Stomach smooth muscle (tissue), 2 donors: Measurements from ENCODE around the gene TAL2.

ENCODE experiments used
- H3K27ac ChIP-seq: one replicate; pipeline ENCODE4 v1.7.0; 2013; ENCODE audit warnings: mild to moderate bottlenecking, low read length, inconsistent platforms
- H3K27me3 ChIP-seq, 2 donors: one replicate each; pipeline ENCODE4 v1.7.0; 2013; ENCODE audit warnings: low read length in 2 of 2; ENCODE audit not compliant: insufficient read depth in 2 of 2, control insufficient read depth in 1 of 2
- H3K36me3 ChIP-seq, 2 donors: one replicate each; pipeline ENCODE4 v1.7.0; 2013; ENCODE audit warnings: low read length in 2 of 2; ENCODE audit not compliant: control insufficient read depth in 2 of 2, insufficient read depth in 2 of 2
- H3K4me1 ChIP-seq: one replicate; pipeline ENCODE4 v1.7.0; 2013; ENCODE audit warnings: low read length; ENCODE audit not compliant: control insufficient read depth, insufficient read depth
- H3K4me3 ChIP-seq, 2 donors: one replicate each; pipeline ENCODE4 v1.7.0; 2013; ENCODE audit warnings: low read length in 2 of 2
- H3K9ac ChIP-seq, 2 donors: one replicate each; pipeline ENCODE4 v1.7.0; 2013; ENCODE audit warnings: low read length in 2 of 2, mild to moderate bottlenecking in 1 of 2
- H3K9me3 ChIP-seq, 2 donors: one replicate each; pipeline ENCODE4 v1.7.0; 2013; ENCODE audit warnings: low read length in 2 of 2; ENCODE audit not compliant: control insufficient read depth in 2 of 2
- donor health status: healthy.
- donor health status: Pancreatic carcinoma.

The TAL2 gene

DNA sequence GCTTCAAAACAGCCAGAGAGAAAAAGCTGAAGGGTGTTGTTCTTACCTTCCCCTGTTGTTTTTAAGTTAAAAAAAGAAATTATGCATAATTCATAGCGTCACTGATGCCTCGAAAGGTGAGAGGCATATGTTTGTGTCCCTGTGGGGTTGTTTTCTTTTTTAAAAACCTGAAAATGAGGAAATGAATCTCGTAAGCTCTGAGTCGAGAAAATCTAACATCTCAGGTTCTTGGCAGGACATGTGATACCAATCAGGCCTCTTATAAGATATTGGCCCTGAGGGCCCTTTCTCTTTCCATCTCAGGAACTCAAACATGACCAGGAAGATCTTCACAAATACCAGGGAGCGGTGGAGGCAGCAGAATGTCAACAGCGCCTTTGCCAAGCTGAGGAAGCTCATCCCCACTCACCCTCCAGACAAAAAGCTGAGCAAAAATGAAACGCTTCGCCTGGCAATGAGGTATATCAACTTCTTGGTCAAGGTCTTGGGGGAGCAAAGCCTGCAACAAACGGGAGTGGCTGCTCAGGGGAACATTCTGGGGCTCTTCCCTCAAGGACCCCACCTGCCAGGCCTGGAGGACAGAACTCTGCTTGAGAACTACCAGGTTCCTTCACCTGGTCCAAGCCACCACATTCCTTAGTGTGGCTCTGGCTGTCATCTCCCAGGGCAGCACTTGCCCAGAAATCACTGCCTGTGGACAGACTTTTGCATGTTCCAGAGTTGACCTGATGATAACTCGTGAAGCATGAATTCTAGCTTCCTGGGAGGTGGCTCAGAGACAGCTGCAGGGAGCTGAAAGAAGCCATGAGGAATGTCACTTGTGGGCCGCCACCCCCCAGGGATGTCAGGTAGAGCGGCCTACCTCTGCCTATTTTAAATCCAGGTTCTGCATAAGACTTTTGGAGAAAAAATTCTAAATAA is at the start of gene TAL2:
TSS of gene TAL2 (plus strand) at position 274 of the 921 bp plus-strand sequence. CDS start at position 314, 40 bp downstream.
- H3K27ac ChIP-seq, result no peak within 1 kb of the TSS
- H3K4me3 ChIP-seq, result no peak within 1 kb of the TSS
- H3K27me3 ChIP-seq, result peaks cover 5 to 6% of the 10 kb centered on the region in 2 donors
- H3K4me1 ChIP-seq, result no peaks in the 10 kb centered on the region
- H3K9me3 ChIP-seq, result no peaks in the 10 kb centered on the region
- no peaks in the 10 kb centered on the region for H3K36me3 ChIP-seq
- H3K9ac ChIP-seq, result no peak within 1 kb of the TSS

DNA sequence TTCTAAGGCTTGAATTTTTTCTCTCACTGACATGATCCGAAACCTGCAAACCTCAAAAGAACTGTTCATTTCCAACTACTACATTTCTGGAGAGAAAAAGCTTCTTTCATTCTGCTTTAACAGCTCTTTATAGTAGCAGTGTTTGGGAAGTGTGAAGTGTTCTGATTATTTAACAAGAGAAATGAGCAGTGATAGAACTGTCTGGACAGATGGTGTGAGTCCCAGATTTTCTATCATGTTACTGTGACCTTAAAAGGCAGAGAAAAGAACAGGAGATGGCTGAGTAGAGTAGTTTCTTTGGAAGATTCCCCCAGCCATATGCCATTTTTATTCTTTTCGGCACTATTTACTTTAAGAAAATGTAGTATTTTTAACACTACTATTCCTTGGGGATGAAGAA is 41.3 kb upstream of the TAL2 start:
- Histone ChIP-seq H3K4me1 (no peaks in the 10 kb centered on the region), H3K9ac (no peak overlapping the region), H3K4me3 (no peak overlapping the region), H3K27ac (no peak overlapping the region), H3K9me3 (no peaks in the 10 kb centered on the region), H3K27me3 (no peaks in the 10 kb centered on the region), H3K36me3 (peaks cover 0 to 3% of the 10 kb centered on the region in 2 donors)

DNA sequence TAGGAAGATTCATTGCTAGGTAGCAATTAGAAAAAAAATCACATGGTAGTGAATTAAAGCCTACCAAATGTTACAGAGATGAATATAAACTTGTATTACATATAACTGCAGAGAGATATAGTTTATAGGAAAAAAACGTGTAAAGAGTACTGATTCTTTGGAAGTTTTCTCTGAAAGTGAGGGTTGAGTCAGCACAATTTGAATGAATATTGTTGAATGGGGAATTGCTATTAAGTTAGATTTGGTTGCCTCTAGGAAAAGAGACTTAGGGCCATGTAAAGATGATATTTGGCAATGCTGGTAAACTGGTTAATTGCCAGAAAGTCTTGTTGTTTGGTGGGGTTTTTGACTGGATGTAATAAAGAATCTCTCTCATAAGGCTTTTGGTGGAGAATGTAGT is 37.2 kb upstream of the TAL2 start:
- H3K27ac ChIP-seq, result no peak overlapping the region
- H3K9ac ChIP-seq, result no peak overlapping the region
- H3K27me3 ChIP-seq, result no peaks in the 10 kb centered on the region
- H3K36me3 ChIP-seq, result peaks cover 0 to 3% of the 10 kb centered on the region in 2 donors
- no peak overlapping the region for H3K4me3 ChIP-seq
- H3K4me1 ChIP-seq, result no peaks in the 10 kb centered on the region
- no peaks in the 10 kb centered on the region for H3K9me3 ChIP-seq

- H3K9ac ChIP-seq, result no peak overlapping the region
- no peak overlapping the region for H3K4me3 ChIP-seq
- H3K27ac ChIP-seq, result no peak overlapping the region
- H3K36me3 ChIP-seq, result peaks cover 7 to 13% of the 10 kb centered on the region in 2 donors
- no peaks in the 10 kb centered on the region for H3K4me1 ChIP-seq
- no peaks in the 10 kb centered on the region for H3K27me3 ChIP-seq
- no peaks in the 10 kb centered on the region for H3K9me3 ChIP-seq
Observed at GRCh38 chr9:105632807-105633206, 29.4 kb upstream of the TAL2 start.

- Histone ChIP-seq H3K4me3 (no peak overlapping the region), H3K36me3 (peaks cover 7 to 14% of the 10 kb centered on the region in 2 donors), H3K4me1 (no peaks in the 10 kb centered on the region), H3K9me3 (no peaks in the 10 kb centered on the region), H3K27me3 (no peaks in the 10 kb centered on the region), H3K27ac (no peak overlapping the region), H3K9ac (no peak overlapping the region)
Observed at GRCh38 chr9:105633411-105633810, 28.8 kb upstream of the TAL2 start.

DNA sequence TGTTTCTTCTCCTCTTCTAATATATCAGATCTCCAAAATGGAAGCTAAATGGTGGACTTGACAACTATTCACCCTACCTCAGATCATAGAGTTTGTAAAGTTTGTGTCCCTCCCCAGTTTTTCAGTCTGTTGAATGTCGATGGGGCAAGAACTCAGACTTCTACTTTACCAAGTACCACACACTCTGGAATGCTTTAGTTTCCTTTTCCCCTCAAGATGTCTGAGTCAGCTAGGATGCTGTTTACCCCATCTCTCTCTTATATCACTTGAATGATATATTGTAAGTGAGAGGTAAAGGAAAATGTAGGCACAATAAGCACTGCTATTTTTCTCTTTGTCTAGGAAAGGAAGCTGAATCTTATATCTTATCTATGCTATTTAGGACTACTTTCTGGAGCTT is 25.9 kb upstream of the TAL2 start:
- no peaks in the 10 kb centered on the region for H3K9me3 ChIP-seq
- no peaks in the 10 kb centered on the region for H3K27me3 ChIP-seq

GRCh38 chr9:105637787-105638395 is 24.4 kb upstream of the TAL2 start:
- Histone ChIP-seq H3K4me1 (no peaks in the 10 kb centered on the region), H3K9me3 (peaks cover 0 to 2% of the 10 kb centered on the region in 2 donors), H3K27ac (no peak overlapping the region), H3K36me3 (peaks cover 15 to 17% of the 10 kb centered on the region in 2 donors), H3K4me3 (no peak overlapping the region), H3K9ac (no peak overlapping the region), H3K27me3 (no peaks in the 10 kb centered on the region)

More for the DNA sequence above, 25.9 kb upstream of the TAL2 start:
- Histone ChIP-seq H3K9ac (no peak overlapping the region), H3K27ac (no peak overlapping the region), H3K4me1 (no peaks in the 10 kb centered on the region), H3K4me3 (no peak overlapping the region), H3K36me3 (peaks cover 15 to 17% of the 10 kb centered on the region in 2 donors)

- H3K9me3 ChIP-seq, result peaks cover 0 to 2% of the 10 kb centered on the region in 2 donors
- peaks cover 8 to 11% of the 10 kb centered on the region in 2 donors for H3K36me3 ChIP-seq
- H3K4me3 ChIP-seq, result no peak overlapping the region
- no peak overlapping the region for H3K27ac ChIP-seq
- no peaks in the 10 kb centered on the region for H3K27me3 ChIP-seq
- no peak overlapping the region for H3K9ac ChIP-seq
- H3K4me1 ChIP-seq, result no peaks in the 10 kb centered on the region
Observed at GRCh38 chr9:105639936-105640335, 22.3 kb upstream of the TAL2 start.

GRCh38 chr9:105643795-105644194 is 18.5 kb upstream of the TAL2 start:
- Histone ChIP-seq H3K9me3 (peaks cover 0 to 2% of the 10 kb centered on the region in 2 donors), H3K4me1 (no peaks in the 10 kb centered on the region), H3K36me3 (peaks cover 3 to 7% of the 10 kb centered on the region in 2 donors), H3K27ac (no peak overlapping the region), H3K9ac (no peak overlapping the region), H3K4me3 (no peak overlapping the region), H3K27me3 (no peaks in the 10 kb centered on the region)

DNA sequence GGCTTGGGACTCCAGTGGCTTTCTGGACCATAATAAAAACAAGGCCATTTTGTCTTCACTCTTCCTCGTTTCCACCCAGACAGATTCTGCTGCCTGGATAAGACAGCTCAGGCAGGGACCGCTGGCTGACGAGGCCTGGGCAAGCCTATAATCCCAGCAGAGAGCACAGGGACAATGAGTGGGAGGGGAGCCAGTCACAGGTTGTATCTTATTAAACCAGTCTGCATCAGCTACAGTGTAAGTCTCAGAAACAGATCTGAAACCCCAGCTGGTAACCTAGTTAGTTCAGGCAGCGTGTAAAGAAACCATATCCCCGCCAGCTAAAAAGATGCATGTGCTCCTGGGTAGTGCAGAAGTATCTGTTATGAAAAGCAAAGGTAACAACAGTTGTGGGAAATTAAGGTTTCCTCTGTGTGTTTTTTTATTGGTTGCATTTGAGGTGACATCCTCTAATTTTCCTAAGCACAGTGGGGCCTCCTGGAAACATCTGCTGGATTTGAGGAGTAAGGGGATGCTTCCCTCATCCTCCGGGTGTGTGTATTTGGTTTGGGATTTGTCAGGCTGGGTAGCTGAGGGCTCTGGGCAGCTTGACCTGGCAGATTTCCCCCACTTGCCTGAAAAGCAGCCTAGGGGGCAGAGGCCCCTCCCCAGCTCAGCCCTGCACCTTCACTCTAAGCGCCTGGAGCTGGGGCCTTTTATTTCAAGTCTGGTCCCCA is 15.2 kb upstream of the TAL2 start:
- Histone ChIP-seq H3K36me3 (no peaks in the 10 kb centered on the region), H3K9me3 (peaks cover 0 to 2% of the 10 kb centered on the region in 2 donors), H3K27ac (no peak overlapping the region), H3K4me1 (no peaks in the 10 kb centered on the region), H3K9ac (no peak overlapping the region), H3K4me3 (no peak overlapping the region), H3K27me3 (no peaks in the 10 kb centered on the region)
